ENCODE results near the gene NMNAT3. TPM values are rescaled to one million over a fixed set of nuclear protein-coding genes. Genes with fewer than 3 reads are reported as not detected.

The NMNAT3 gene
- total and polyA plus RNA-seq, 2 experiments from 2014 or later = 8.3 to 9.2 TPM

GRCh38 chr3:139541532-139542288, 136.1 kb downstream of the NMNAT3 start:
- Histone ChIP-seq H3F3A (replicated peaks; ENCODE audit: low read depth) (no peaks in the 10 kb centered on the region), H3K36me3 (ENCODE audit: insufficient read depth) (no peaks in the 10 kb centered on the region; the same call in 1 of the 2 replicates), H3K27me3 (ENCODE audit: insufficient read depth) (peaks cover 39% of the 10 kb centered on the region), H4K20me1 (replicated peaks; ENCODE audit: insufficient read depth) (no peaks in the 10 kb centered on the region; the same call in 1 of the 2 replicates), H3K4me3 (no peak overlapping the region), H3K79me2 (replicated peaks; ENCODE audit: insufficient read depth) (no peaks in the 10 kb centered on the region), H3K4me2 (no peak overlapping the region), H3K27ac (ENCODE audit: low read depth) (no peak overlapping the region), H3K4me1 (ENCODE audit: insufficient read depth) (peaks cover 31% of the 10 kb centered on the region), H3K9me2 (ENCODE audit: insufficient read depth) (no peaks in the 10 kb centered on the region; the same call in 1 of the 2 replicates), H2AFZ (no peak overlapping the region)
- Mint-ChIP-seq H3K4me3 (peak overlapping the region; percentile 17; the same call in 1 of the 3 replicates), H3K9me3 (no peaks in the 10 kb centered on the region; the same call in 2 of the 3 replicates), H3K27me3 (ENCODE audit: insufficient read depth, low read depth, poor library complexity) (peaks cover 20% of the 10 kb centered on the region), H3K36me3 (ENCODE audit: low read depth) (peaks cover 19% of the 10 kb centered on the region), H3K27ac (no peak overlapping the region), H3K4me1 (peaks cover 35% of the 10 kb centered on the region)
- ATAC-seq = peak; percentile 6; the same call in 1 of the 3 replicates
- no peak for DNase-seq (ENCODE audit: low spot score)
- TF ChIP-seq CTCF (conservative IDR thresholded peaks at IDR 0.05; ENCODE audit: low read depth in 2 of 2) = peak; percentile 21 to 43
- TF ChIP-seq EZH2 (IDR thresholded peaks at IDR 0.05; ENCODE audit: low read depth, unreplicated experiment) = no peak

GRCh38 chr3:139540651-139541531, 136.9 kb downstream of the NMNAT3 start:
- DNase-seq (ENCODE audit: low spot score) (no peak), ATAC-seq (no peak)
- Mint-ChIP-seq H3K4me3 (peak overlapping the region; percentile 86), H3K4me1 (peaks cover 28% of the 10 kb centered on the region), H3K36me3 (ENCODE audit: low read depth) (peaks cover 19% of the 10 kb centered on the region), H3K27ac (no peak overlapping the region), H3K9me3 (no peaks in the 10 kb centered on the region; the same call in 2 of the 3 replicates), H3K27me3 (ENCODE audit: insufficient read depth, low read depth, poor library complexity) (peaks cover 18% of the 10 kb centered on the region)
- H3K27me3 ChIP-seq (ENCODE audit: insufficient read depth) = peaks cover 39% of the 10 kb centered on the region
- peak overlapping the region; percentile 4; the same call in 1 of the 2 replicates for H2AFZ ChIP-seq
- H3K79me2 ChIP-seq (replicated peaks; ENCODE audit: insufficient read depth) = no peaks in the 10 kb centered on the region
- H3K9me2 ChIP-seq (ENCODE audit: insufficient read depth) = no peaks in the 10 kb centered on the region
- H3K4me2 ChIP-seq = peak overlapping the region; percentile 89
- H3K27ac ChIP-seq (ENCODE audit: low read depth) = no peak overlapping the region
- peak overlapping the region; percentile 69 for H3K4me3 ChIP-seq
- H3K4me1 ChIP-seq (ENCODE audit: insufficient read depth) = peaks cover 23% of the 10 kb centered on the region
- no peaks in the 10 kb centered on the region; the same call in 1 of the 2 replicates for H4K20me1 ChIP-seq (replicated peaks; ENCODE audit: insufficient read depth)
- H3K36me3 ChIP-seq (ENCODE audit: insufficient read depth) = no peaks in the 10 kb centered on the region; the same call in 1 of the 2 replicates
- no peaks in the 10 kb centered on the region for H3F3A ChIP-seq (replicated peaks; ENCODE audit: low read depth)
- TF ChIP-seq EZH2phosphoT487 (IDR thresholded peaks at IDR 0.05; ENCODE audit: unreplicated experiment) (no peak), EZH2 (IDR thresholded peaks at IDR 0.05; ENCODE audit: low read depth, unreplicated experiment) (no peak), REST (IDR thresholded peaks at IDR 0.05; ENCODE audit: unreplicated experiment) (no peak), NANOG (IDR thresholded peaks at IDR 0.05; ENCODE audit: borderline replicate concordance) (no peak), POLR2AphosphoS5 (IDR thresholded peaks at IDR 0.05; ENCODE audit: low read depth) (no peak), ZNF331 (CRISPR knock-in tag; IDR thresholded peaks at IDR 0.05; ENCODE audit: low read depth) (no peak), ZNF114 (CRISPR knock-in tag; IDR thresholded peaks at IDR 0.05) (no peak), STAT1 (IDR thresholded peaks at IDR 0.05; ENCODE audit: unreplicated experiment) (no peak), CTCF (conservative IDR thresholded peaks at IDR 0.05; ENCODE audit: low read depth in 2 of 2) (no peak), CREB1 (CRISPR knock-in tag; IDR thresholded peaks at IDR 0.05; ENCODE audit: low read depth) (no peak)
- TF ChIP-seq, protein P1, sequence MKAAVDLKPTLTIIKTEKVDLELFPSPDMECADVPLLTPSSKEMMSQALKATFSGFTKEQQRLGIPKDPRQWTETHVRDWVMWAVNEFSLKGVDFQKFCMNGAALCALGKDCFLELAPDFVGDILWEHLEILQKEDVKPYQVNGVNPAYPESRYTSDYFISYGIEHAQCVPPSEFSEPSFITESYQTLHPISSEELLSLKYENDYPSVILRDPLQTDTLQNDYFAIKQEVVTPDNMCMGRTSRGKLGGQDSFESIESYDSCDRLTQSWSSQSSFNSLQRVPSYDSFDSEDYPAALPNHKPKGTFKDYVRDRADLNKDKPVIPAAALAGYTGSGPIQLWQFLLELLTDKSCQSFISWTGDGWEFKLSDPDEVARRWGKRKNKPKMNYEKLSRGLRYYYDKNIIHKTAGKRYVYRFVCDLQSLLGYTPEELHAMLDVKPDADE (IDR thresholded peaks at IDR 0.05) = no peak

Data from GM23338 (cell line).